BJ (cell line): ENCODE measurements around the gene ZMYND8. TPM values are rescaled to one million over a fixed set of nuclear protein-coding genes. Genes with fewer than 3 reads are reported as not detected.
A peak's percentile ranks its signal among the peaks of the same experiment; 100 is the strongest.

ENCODE experiments used
- CTCF ChIA-PET: fragments of 350-600 bp; formaldehyde crosslinking; extraction: SDS; loops from one replicate; lab custom pipeline; 2021; ENCODE audit warnings: antibody characterized with exemption, inconsistent platforms; lab: Yijun Ruan, JAX
- POLR2A ChIA-PET: fragments of 300-600 bp; sonication (Branson Sonifier 250); formaldehyde crosslinking; extraction: SDS; loops from one replicate; lab custom pipeline; 2021; ENCODE audit warnings: antibody characterized with exemption; lab: Charles Lee
- DNase-seq: peaks from one replicate; pipeline ENCODE4 v3.0.0-alpha.2; 2011; ENCODE audit warnings: low read depth
- H3K27me3 ChIP-seq: 2 replicates; pipeline ENCODE4 v1.6.0; 2011; ENCODE audit warnings: low read length; ENCODE audit not compliant: control insufficient read depth, insufficient read depth
- H3K36me3 ChIP-seq: 2 replicates; pipeline ENCODE4 v1.5.1; 2011; ENCODE audit warnings: low read length; ENCODE audit not compliant: control insufficient read depth, insufficient read depth
- H3K4me3 ChIP-seq: 2 replicates; pipeline ENCODE4 v1.5.1; 2011; ENCODE audit warnings: low read depth, mild to moderate bottlenecking, control low read depth, low read length
- CTCF ChIP-seq: IDR thresholded peaks from 2 replicates; pipeline ENCODE4 v1.5.1; 2011; ENCODE audit warnings: low read depth, mild to moderate bottlenecking, control low read depth, inconsistent platforms, low read length, moderate library complexity; ENCODE audit not compliant: insufficient read depth
- polyA plus RNA-seq: library from polyadenylated mRNA; depleted of rRNA; stranded (reverse); fragments of >200 nt; gene quantifications from 2 replicates; pipeline ENCODE4 v1.2.3, GENCODE V29; 2011

The ZMYND8 gene
- polyA plus RNA-seq, 1 experiment, result 12.7 TPM

GRCh38 chr20:47232518-47232917, 124.0 kb downstream of the ZMYND8 start:
- ChIA-PET CTCF (interaction anchor here (0.9 to 1.2 kb wide), 4 partner anchors 10 to 269 kb away, joined by 3 to 5 read pairs (median 3); partner anchors contain the start of gene NCOA3), POLR2A (no interaction called here)
- Histone ChIP-seq H3K36me3 (peaks cover 7% of the 10 kb centered on the region), H3K27me3 (no peaks in the 10 kb centered on the region), H3K4me3 (no peak overlapping the region)
- no peak for TF ChIP-seq CTCF
- no peak for DNase-seq

- TF ChIP-seq CTCF, result peak; percentile 20; the same call in 1 of the 2 replicates
- no peak for DNase-seq
- Histone ChIP-seq H3K27me3 (no peaks in the 10 kb centered on the region), H3K36me3 (peaks cover 9% of the 10 kb centered on the region), H3K4me3 (no peak overlapping the region)
- POLR2A ChIA-PET, result no interaction called here
- CTCF ChIA-PET, result interaction anchor here (0.6 to 1.5 kb wide), 6 partner anchors 9 to 270 kb away, joined by 3 to 5 read pairs (median 3); partner anchors contain the start of gene NCOA3
Measured at GRCh38 chr20:47231382-47232039, 125.0 kb downstream of the ZMYND8 start.

GRCh38 chr20:47230811-47231256, 125.7 kb downstream of the ZMYND8 start:
- Histone ChIP-seq H3K4me3 (no peak overlapping the region), H3K27me3 (no peaks in the 10 kb centered on the region), H3K36me3 (peaks cover 13% of the 10 kb centered on the region)
- CTCF ChIA-PET, result interaction anchor here (1.1 to 1.5 kb wide), 2 partner anchors 42 to 153 kb away, joined by 3 to 5 read pairs; no protein-coding TSS in a partner anchor
- POLR2A ChIA-PET, result no interaction called here
- no peak for DNase-seq
- no peak for TF ChIP-seq CTCF

GRCh38 chr20:47228654-47229053, 127.8 kb downstream of the ZMYND8 start:
- POLR2A ChIA-PET, result no interaction called here
- no peak for TF ChIP-seq CTCF
- no peak for DNase-seq
- CTCF ChIA-PET, result interaction anchor here (0.6 to 4.7 kb wide), 4 partner anchors 9 to 155 kb away, joined by 3 to 20 read pairs (median 6); no protein-coding TSS in a partner anchor
- H3K36me3 ChIP-seq, result peaks cover 18% of the 10 kb centered on the region
- no peaks in the 10 kb centered on the region for H3K27me3 ChIP-seq
- no peak overlapping the region for H3K4me3 ChIP-seq

- H3K36me3 ChIP-seq, result peaks cover 18% of the 10 kb centered on the region
- no peak overlapping the region for H3K4me3 ChIP-seq
- ChIA-PET POLR2A (no interaction called here), CTCF (interaction anchor here (0.8 to 4.7 kb wide), 4 partner anchors 14 to 156 kb away, joined by 3 to 20 read pairs (median 4); no protein-coding TSS in a partner anchor)
- no peak for TF ChIP-seq CTCF
- no peak for DNase-seq
- H3K27me3 ChIP-seq, result no peaks in the 10 kb centered on the region
Measured at GRCh38 chr20:47227576-47227975, 128.9 kb downstream of the ZMYND8 start.
